ENCODE measurements around the gene CFAP77.

The CFAP77 gene

GRCh38 chr9:132571806-132572600 is 162.0 kb downstream of the CFAP77 start:
- Histone ChIP-seq H3K4me3 (replicated peaks; ENCODE audit: insufficient read depth, low read length) (no peak overlapping the region), H3K27me3 (ENCODE audit: insufficient read depth, poor library complexity, severe bottlenecking) (peaks cover 14% of the 10 kb centered on the region), H3K27ac (replicated peaks) (no peak overlapping the region)
- no peak for DNase-seq (ENCODE audit: low read depth in 1 of 2, low spot score in 1 of 2)
- no peak for TF ChIP-seq POLR2AphosphoS5 (IDR thresholded peaks at IDR 0.05; ENCODE audit: low read depth)

- no peak overlapping the region for H3K27ac ChIP-seq (replicated peaks)
Observed at GRCh38 chr9:132572921-132573320, 162.9 kb downstream of the CFAP77 start.

GRCh38 chr9:132575005-132575609 is 165.1 kb downstream of the CFAP77 start:
- peak; percentile 52 to 55 for DNase-seq (ENCODE audit: low read depth in 1 of 2, low spot score in 1 of 2)
- TF ChIP-seq REST (IDR thresholded peaks at IDR 0.05; ENCODE audit: insufficient replicate concordance, low read depth) (no peak), GABPA (IDR thresholded peaks at IDR 0.05; ENCODE audit: low read depth) (0 out of 2 replicates have a peak, but pooled peaks have one; percentile 13), CTCF (IDR thresholded peaks at IDR 0.05; ENCODE audit: insufficient read depth, low read length) (peak; percentile 46), POLR2AphosphoS5 (IDR thresholded peaks at IDR 0.05; ENCODE audit: low read depth) (no peak), SPI1 (IDR thresholded peaks at IDR 0.05; ENCODE audit: borderline replicate concordance, low read depth) (no peak)
- peaks cover 36% of the 10 kb centered on the region for H3K27me3 ChIP-seq (ENCODE audit: insufficient read depth, poor library complexity, severe bottlenecking)

More at GRCh38 chr9:132572921-132573320, 162.9 kb downstream of the CFAP77 start:
- TF ChIP-seq POLR2AphosphoS5 (IDR thresholded peaks at IDR 0.05; ENCODE audit: low read depth): no peak
- no peak for TF ChIP-seq REST (IDR thresholded peaks at IDR 0.05; ENCODE audit: insufficient replicate concordance, low read depth)
- TF ChIP-seq CTCF (IDR thresholded peaks at IDR 0.05; ENCODE audit: insufficient read depth, low read length): no peak
- no peak for TF ChIP-seq GABPA (IDR thresholded peaks at IDR 0.05; ENCODE audit: low read depth)
- TF ChIP-seq SPI1 (IDR thresholded peaks at IDR 0.05; ENCODE audit: borderline replicate concordance, low read depth): no peak
- no peak for DNase-seq (ENCODE audit: low read depth in 1 of 2, low spot score in 1 of 2)
- Histone ChIP-seq H3K4me3 (replicated peaks; ENCODE audit: insufficient read depth, low read length) (no peak overlapping the region), H3K27me3 (ENCODE audit: insufficient read depth, poor library complexity, severe bottlenecking) (peaks cover 16% of the 10 kb centered on the region)

GRCh38 chr9:132575811-132576210 is 165.8 kb downstream of the CFAP77 start:
- Histone ChIP-seq H3K4me3 (replicated peaks; ENCODE audit: insufficient read depth, low read length) (no peak overlapping the region), H3K27ac (replicated peaks) (no peak overlapping the region), H3K27me3 (ENCODE audit: insufficient read depth, poor library complexity, severe bottlenecking) (peaks cover 41% of the 10 kb centered on the region)
- DNase-seq (ENCODE audit: low read depth in 1 of 2, low spot score in 1 of 2): no peak
- no peak for TF ChIP-seq SPI1 (IDR thresholded peaks at IDR 0.05; ENCODE audit: borderline replicate concordance, low read depth)
- no peak for TF ChIP-seq REST (IDR thresholded peaks at IDR 0.05; ENCODE audit: insufficient replicate concordance, low read depth)
- TF ChIP-seq POLR2AphosphoS5 (IDR thresholded peaks at IDR 0.05; ENCODE audit: low read depth): no peak
- no peak for TF ChIP-seq CTCF (IDR thresholded peaks at IDR 0.05; ENCODE audit: insufficient read depth, low read length)
- no peak for TF ChIP-seq GABPA (IDR thresholded peaks at IDR 0.05; ENCODE audit: low read depth)

More at GRCh38 chr9:132575005-132575609, 165.1 kb downstream of the CFAP77 start:
- no peak overlapping the region for H3K4me3 ChIP-seq (replicated peaks; ENCODE audit: insufficient read depth, low read length)
- no peak overlapping the region for H3K27ac ChIP-seq (replicated peaks)
